Dermis microvascular lymphatic vessel endothelial cell (primary cell): ENCODE data around the gene NARF. TPM values are rescaled to one million over a fixed set of nuclear protein-coding genes. Genes with fewer than 3 reads are reported as not detected.
"Not testable (repeated sequence)": the region's sequence is repeated elsewhere in the genome, so short reads cannot be mapped to it uniquely, and the experiment has no call there.

ENCODE experiments used
- DNase-seq, 2 donors: peaks; one replicate each; pipeline versions ENCODE4 v3.0.0 to v3.0.0-alpha.2; 2010; ENCODE audit warnings: low read depth in 2 of 2
- total RNA-seq: library from RNA; depleted of rRNA; stranded (reverse); fragments of >200 nt; gene quantifications from 2 replicates; pipeline ENCODE4 v1.2.1, GENCODE V29; 2014

The NARF gene
- total RNA-seq, 1 donor from 2014 or later = 56.0 TPM

DNA sequence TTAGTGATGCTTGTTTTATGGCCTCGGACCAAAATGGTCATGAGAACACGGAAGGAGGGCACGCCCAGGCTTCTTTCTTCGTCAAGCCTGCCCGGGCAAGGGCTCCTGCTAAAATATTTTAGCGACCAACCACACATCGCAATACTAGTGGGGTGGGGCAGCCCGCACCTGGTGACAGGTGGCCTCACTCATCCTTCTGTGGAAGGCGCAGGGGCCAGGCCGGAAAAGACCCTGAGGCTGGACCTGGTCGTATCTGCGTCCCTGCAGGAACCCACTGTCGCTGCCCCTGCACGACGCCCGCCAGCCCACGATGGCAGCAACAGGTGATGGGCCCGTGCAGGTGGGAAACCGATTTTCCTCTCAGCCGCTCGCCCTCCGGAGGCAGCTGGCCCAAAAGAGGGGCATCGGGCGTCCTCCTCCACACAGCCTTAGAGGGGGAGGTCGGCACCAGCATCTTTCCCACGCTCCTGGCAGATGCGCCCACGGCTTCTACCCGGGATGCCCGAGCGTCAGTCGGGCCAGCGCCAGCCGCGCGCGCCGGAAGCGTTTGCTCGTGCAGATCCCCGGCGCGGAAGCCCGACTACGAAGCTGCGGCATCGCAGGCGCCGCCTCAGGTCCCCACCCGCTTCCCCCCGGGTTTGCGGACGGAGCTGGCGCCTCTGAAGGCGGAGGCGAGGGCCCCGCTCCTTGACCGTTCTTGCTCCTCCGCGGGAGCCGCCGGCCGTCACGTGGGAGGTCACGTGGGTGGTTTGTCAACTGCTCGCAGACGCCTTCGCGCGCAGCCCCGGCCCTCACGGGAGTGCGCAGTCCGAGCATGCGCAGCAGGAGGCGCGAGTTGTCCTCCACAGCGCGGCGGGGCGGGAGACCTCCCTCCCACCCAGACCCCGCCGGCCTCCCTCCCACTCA lies 38.2 kb downstream of the NARF start:
- peak; percentile 55 to 91 for DNase-seq

DNA sequence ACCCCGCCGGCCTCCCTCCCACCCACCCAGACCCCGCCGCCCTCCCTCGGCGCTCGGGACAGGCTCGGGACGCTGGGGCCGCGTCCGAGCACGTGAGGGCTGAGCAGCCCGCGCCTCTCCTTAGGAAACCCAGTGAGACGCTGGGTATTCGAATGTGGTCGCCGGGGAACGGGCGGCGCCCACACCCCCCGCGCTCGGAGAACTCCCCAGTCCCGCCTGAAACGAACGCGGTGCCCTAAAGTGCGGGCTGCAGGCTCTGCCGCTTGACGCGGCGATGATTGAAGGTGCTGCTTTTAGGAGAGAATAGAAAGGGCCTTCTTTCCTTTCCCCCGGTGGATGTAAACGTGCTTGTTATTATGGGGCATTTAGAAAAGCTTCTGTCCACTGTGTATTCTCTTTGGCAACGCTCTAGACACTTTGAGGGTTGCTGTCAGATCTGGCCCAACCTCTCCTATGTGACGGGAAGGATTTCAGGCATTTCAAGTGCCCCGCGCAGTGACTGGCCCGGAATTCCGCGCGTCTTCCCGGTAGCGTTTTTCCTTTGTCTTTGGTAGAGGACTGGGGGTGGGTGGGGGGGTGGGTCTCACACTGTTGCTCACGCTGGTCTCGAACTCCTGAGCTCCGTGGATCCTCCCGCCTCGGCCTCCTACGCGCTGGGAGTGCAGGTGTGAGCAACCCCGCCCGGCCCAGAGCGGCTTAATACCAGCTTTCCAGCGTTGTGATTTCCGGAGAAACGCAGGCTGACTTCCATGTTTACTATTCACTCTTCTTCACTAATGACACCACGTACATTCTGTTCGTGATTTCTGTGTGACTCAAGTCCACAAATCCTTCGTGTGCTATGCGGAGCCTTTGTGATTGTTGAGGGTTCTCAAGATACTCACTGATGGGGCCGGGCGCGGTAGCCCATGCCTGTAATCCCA lies 39.2 kb downstream of the NARF start:
- DNase-seq = peak in 1 of 2 donors; percentile 57

DNA sequence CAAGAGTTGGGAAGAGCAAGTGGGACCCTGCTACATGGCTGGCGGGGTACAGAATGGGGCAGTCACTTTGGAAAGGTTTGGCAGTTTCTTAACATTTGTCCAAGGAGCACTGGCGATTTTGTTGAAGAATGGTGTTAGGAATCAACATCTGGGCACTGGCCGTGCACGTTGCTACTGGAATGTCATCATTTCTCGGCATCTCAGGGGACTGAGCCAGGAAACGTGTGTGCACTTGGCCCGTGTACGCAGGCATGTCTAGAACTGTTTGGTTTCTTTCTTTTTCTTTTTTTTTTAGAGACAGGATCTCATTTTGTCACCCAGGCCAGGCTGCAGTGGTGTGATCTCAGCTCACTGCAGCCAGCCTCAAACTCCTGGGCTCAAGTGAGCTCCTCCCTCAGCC lies 43.7 kb downstream of the NARF start:
- DNase-seq = no peak

DNA sequence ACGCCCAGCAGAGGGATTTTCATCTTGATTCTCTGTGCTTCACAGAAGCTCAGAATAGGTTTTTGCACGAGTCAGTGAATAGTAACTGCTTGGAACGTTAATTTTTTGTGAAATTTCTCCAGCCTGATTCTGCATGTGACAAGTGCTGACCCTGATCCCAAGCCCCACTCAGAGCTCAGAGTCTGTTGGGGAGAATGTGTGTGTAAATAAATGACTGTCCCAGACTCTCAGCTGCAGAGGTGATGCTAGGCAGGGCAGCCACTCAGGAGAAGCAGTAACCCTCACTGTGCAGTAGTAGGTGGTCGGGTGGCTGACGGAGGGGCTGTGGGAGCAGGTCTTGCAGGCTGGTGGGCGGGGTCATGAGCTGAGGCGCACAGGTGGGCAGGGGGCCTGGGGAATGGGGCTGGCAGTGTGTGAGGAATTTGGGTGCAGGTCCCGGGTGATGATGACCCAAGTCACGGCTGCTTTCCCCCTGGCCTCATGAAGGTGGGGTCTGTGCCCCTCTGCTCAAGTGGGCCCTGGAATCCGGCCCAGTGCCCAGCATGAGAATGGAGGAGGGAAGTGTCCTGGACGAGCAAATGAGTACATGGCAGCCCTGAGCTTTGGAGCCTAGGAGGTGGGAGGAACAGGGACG lies 44.7 kb downstream of the NARF start:
- DNase-seq = no peak

- DNase-seq = no peak
Measured at GRCh38 chr17:82503728-82504308, 45.3 kb downstream of the NARF start.

DNA sequence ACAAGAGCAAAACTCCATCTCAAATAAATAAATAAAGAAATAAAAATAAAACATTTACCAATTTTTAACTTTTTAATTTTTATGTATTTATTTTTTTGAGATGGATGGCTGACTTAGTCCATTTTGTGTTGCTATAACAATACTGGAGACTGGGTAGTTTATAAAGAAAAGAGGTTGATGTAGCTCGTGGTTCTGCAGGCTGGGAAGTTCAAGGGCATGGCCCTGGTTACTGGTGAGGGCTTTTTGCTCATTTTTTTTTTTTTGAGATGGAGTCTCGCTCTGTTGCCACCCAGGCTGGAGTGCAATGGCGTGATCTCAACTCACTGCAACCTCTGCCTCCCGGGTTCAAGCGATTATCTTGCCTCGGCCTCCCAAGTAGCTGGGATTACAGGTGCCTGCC lies 46.8 kb downstream of the NARF start:
- DNase-seq = no peak

DNA sequence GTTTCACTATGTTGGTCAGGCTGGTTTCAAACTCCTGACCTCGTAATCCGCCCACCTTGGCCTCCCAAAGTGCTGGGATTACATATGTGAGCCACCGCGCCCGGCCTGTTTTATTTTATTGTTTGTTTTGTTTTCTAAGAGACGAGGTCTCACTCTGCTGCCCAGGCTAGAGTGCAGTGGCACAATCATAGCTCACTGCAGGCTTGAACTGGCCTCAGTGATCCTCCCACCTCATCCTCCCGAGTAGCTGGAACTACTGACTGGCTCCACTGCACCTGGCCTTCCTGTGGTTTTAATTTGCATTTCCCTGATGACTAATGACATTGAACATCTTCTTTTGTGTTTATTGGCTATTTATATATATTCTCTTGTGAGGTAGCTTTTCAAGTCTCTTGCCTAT lies 47.9 kb downstream of the NARF start:
- not testable (repeated sequence) for DNase-seq

- no peak for DNase-seq
Measured at GRCh38 chr17:82507631-82508175, 49.2 kb downstream of the NARF start.

- DNase-seq = not testable (repeated sequence)
Measured at GRCh38 chr17:82511642-82512041, 53.1 kb downstream of the NARF start.

DNA sequence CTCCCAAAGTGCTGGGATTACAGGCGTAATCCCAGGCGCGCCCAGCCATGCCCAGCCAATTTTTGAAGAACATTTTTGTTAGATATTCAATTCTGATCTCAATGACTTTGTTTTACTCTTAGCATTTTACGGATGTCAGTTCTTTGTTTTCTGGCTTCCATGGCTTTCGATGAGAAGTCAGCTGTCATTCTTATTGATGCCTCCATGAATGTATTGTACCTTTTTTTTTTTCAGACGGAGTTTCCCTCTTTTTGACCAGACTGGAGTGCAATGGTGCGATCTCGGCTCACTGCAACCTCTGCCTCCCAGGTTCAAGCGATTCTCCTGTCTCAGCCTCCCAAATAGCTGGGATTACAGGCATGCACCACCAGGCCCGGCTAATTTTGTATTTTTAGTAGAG lies 55.3 kb downstream of the NARF start:
- DNase-seq = not testable (repeated sequence)

GRCh38 chr17:82517230-82517865 lies 58.8 kb downstream of the NARF start:
- no peak for DNase-seq

- peak; percentile 90 to 97 for DNase-seq
Measured at GRCh38 chr17:82518826-82519810, 60.6 kb downstream of the NARF start, which contains the start of gene FOXK2. TSS of gene FOXK2 (plus strand) at chr17:82519732. CDS start at chr17:82519889, 157 bp downstream.

- DNase-seq = peak in 1 of 2 donors; percentile 44
Measured at GRCh38 chr17:82519971-82520903, 61.7 kb downstream of the NARF start.

DNA sequence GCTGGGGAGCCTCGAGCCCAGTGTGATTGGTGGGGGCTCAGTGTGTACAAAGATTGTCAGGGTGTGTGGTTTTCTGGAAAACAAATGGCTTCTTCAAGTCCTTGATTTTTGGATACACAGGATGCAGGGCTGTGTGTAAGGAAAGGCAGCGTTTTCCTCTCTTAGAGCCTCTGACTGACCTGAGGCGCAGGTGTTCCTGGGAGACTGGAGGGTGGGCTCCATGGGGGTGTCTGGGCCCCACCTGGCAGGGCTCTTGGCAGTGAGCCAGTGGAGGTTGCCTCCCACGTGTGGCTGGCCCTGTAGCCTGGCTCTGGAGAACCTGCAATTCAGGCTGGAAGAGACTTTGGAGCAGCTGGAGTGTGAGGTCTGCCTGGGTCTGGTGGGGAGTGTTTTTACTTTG lies 66.0 kb downstream of the NARF start:
- DNase-seq = no peak

DNA sequence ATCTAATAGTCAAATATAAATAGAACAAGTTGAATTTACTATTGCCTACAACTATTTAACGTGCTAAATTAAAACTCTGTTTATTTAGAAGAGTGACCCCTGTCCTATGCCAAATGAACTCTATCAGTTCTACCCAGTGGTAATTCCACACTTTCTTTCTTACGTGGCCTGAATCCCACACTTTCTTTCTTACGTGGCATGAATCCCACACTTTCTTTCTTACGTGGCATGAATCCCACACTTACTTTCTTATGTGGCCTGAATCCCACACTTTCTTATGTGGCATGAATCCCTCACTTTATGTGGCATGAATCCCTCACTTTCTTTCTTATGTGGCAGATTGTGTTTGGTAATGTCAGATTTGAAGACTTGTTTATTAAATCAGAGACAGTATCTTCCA lies 67.2 kb downstream of the NARF start:
- no peak for DNase-seq

- DNase-seq = no peak
Measured at GRCh38 chr17:82527898-82528297, 69.4 kb downstream of the NARF start.

GRCh38 chr17:82528484-82529265 lies 70.1 kb downstream of the NARF start:
- DNase-seq = peak; percentile 69 to 80
